ENCODE measurements around the gene FAM13C. TPM values are rescaled to one million over a fixed set of nuclear protein-coding genes. Genes with fewer than 3 reads are reported as not detected.

FAM13C gene
- total RNA-seq, 1 donor from 2014 or later = 12.8 TPM

- DNase-seq (ENCODE audit: extremely low spot score in 2 of 2) = no peak
- H3K4me3 ChIP-seq = no peak overlapping the region
- H3K27me3 ChIP-seq = no peaks in the 10 kb centered on the region
- no peak overlapping the region for H3K27ac ChIP-seq
- H3K9me3 ChIP-seq = no peaks in the 10 kb centered on the region
- no peaks in the 10 kb centered on the region for H3K36me3 ChIP-seq
- H3K4me1 ChIP-seq = no peaks in the 10 kb centered on the region
- TF ChIP-seq POLR2AphosphoS5 (IDR thresholded peaks at IDR 0.05; ENCODE audit: insufficient read depth in 1 of 2, low read depth in 1 of 2) (no peak), POLR2A (IDR thresholded peaks at IDR 0.05) (no peak), CTCF (IDR thresholded peaks at IDR 0.05) (no peak)
- intact Hi-C loops (cut with DNase I) = no loop called here
Measured at GRCh38 chr10:59300386-59300785, 62.0 kb downstream of the FAM13C start.

GRCh38 chr10:59299933-59300332 is 62.4 kb downstream of the FAM13C start:
- no peak overlapping the region for H3K27ac ChIP-seq
- H3K9me3 ChIP-seq = no peaks in the 10 kb centered on the region
- no peaks in the 10 kb centered on the region for H3K36me3 ChIP-seq
- intact Hi-C loops (cut with DNase I) = no loop called here
- no peaks in the 10 kb centered on the region for H3K4me1 ChIP-seq
- TF ChIP-seq POLR2AphosphoS5 (IDR thresholded peaks at IDR 0.05; ENCODE audit: insufficient read depth in 1 of 2, low read depth in 1 of 2) (no peak), CTCF (IDR thresholded peaks at IDR 0.05) (no peak), POLR2A (IDR thresholded peaks at IDR 0.05) (no peak)
- H3K27me3 ChIP-seq = no peaks in the 10 kb centered on the region
- H3K4me3 ChIP-seq = no peak overlapping the region
- no peak for DNase-seq (ENCODE audit: extremely low spot score in 2 of 2)

GRCh38 chr10:59290448-59290847 is 71.9 kb downstream of the FAM13C start:
- no peak for TF ChIP-seq POLR2A (IDR thresholded peaks at IDR 0.05)
- no peak for TF ChIP-seq POLR2AphosphoS5 (IDR thresholded peaks at IDR 0.05; ENCODE audit: insufficient read depth in 1 of 2, low read depth in 1 of 2)
- no peak for TF ChIP-seq CTCF (IDR thresholded peaks at IDR 0.05)
- Histone ChIP-seq H3K27ac (no peak overlapping the region), H3K36me3 (no peaks in the 10 kb centered on the region), H3K27me3 (no peaks in the 10 kb centered on the region), H3K9me3 (no peaks in the 10 kb centered on the region), H3K4me1 (peaks cover 6% of the 10 kb centered on the region), H3K4me3 (no peak overlapping the region)
- intact Hi-C loops (cut with DNase I) = no loop called here
- DNase-seq (ENCODE audit: extremely low spot score in 2 of 2) = no peak

GRCh38 chr10:59289853-59290252 is 72.5 kb downstream of the FAM13C start:
- no peak for DNase-seq (ENCODE audit: extremely low spot score in 2 of 2)
- no peaks in the 10 kb centered on the region for H3K9me3 ChIP-seq
- H3K27ac ChIP-seq = no peak overlapping the region
- intact Hi-C loops (cut with DNase I) = no loop called here
- peaks cover 6% of the 10 kb centered on the region for H3K4me1 ChIP-seq
- H3K27me3 ChIP-seq = no peaks in the 10 kb centered on the region
- no peak overlapping the region for H3K4me3 ChIP-seq
- TF ChIP-seq CTCF (IDR thresholded peaks at IDR 0.05) = no peak
- H3K36me3 ChIP-seq = no peaks in the 10 kb centered on the region

- Histone ChIP-seq H3K9me3 (no peaks in the 10 kb centered on the region), H3K27me3 (no peaks in the 10 kb centered on the region), H3K27ac (no peak overlapping the region), H3K4me3 (no peak overlapping the region), H3K36me3 (no peaks in the 10 kb centered on the region), H3K4me1 (no peaks in the 10 kb centered on the region)
- no peak for DNase-seq (ENCODE audit: extremely low spot score in 2 of 2)
- TF ChIP-seq POLR2AphosphoS5 (IDR thresholded peaks at IDR 0.05; ENCODE audit: insufficient read depth in 1 of 2, low read depth in 1 of 2) = no peak
- TF ChIP-seq POLR2A (IDR thresholded peaks at IDR 0.05) = no peak
- TF ChIP-seq CTCF (IDR thresholded peaks at IDR 0.05) = no peak
- intact Hi-C loops (cut with DNase I) = no loop called here
Measured at GRCh38 chr10:59287587-59288255, 74.6 kb downstream of the FAM13C start.

Data from vagina (tissue), 2 donors.